ENCODE results near the gene GABBR2. TPM values are rescaled to one million over a fixed set of nuclear protein-coding genes. Genes with fewer than 3 reads are reported as not detected.
"Not testable (repeated sequence)": the region's sequence is repeated elsewhere in the genome, so short reads cannot be mapped to it uniquely, and the experiment has no call there.

GABBR2 gene
- total RNA-seq, 1 donor from 2014 or later = 0.75 TPM

GRCh38 chr9:98275159-98275558 is 433.6 kb downstream of the GABBR2 start:
- TF ChIP-seq, protein P1, sequence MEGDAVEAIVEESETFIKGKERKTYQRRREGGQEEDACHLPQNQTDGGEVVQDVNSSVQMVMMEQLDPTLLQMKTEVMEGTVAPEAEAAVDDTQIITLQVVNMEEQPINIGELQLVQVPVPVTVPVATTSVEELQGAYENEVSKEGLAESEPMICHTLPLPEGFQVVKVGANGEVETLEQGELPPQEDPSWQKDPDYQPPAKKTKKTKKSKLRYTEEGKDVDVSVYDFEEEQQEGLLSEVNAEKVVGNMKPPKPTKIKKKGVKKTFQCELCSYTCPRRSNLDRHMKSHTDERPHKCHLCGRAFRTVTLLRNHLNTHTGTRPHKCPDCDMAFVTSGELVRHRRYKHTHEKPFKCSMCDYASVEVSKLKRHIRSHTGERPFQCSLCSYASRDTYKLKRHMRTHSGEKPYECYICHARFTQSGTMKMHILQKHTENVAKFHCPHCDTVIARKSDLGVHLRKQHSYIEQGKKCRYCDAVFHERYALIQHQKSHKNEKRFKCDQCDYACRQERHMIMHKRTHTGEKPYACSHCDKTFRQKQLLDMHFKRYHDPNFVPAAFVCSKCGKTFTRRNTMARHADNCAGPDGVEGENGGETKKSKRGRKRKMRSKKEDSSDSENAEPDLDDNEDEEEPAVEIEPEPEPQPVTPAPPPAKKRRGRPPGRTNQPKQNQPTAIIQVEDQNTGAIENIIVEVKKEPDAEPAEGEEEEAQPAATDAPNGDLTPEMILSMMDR (conservative IDR thresholded peaks at IDR 0.05; ENCODE audit: low read depth, low read length) = no peak
- DNase-seq (ENCODE audit: low read depth) = no peak
- no peak overlapping the region for H3K4me3 ChIP-seq (ENCODE audit: low read depth, low read length)

DNA sequence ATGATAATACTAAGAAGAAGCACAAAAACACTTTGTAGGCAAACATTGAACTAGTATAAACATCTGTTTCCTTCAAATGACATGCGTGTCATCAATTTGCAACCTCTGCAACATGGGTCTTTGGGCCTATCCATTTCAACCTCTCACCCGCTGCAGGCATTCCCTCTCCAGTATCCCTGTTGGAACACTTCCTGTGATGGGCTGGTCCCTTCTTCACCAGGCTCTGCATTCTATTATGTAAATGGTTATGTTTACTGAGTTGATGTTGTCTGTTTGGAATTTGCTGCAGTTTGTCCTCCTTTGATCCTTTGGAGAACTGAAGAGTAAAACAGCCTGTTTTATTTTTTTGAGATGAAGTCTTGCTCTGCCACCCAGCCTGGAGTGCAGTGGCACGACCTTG is 436.7 kb downstream of the GABBR2 start:
- no peak for DNase-seq (ENCODE audit: low read depth)

GRCh38 chr9:98271479-98271878 is 437.3 kb downstream of the GABBR2 start:
- TF ChIP-seq, protein P1 (conservative IDR thresholded peaks at IDR 0.05; ENCODE audit: low read depth, low read length) = no peak
- no peak for DNase-seq (ENCODE audit: low read depth)
- H3K4me3 ChIP-seq (ENCODE audit: low read depth, low read length) = no peak overlapping the region

More for the DNA sequence above, 436.7 kb downstream of the GABBR2 start:
- no peak overlapping the region for H3K4me3 ChIP-seq (ENCODE audit: low read depth, low read length)
- TF ChIP-seq, protein P1 (conservative IDR thresholded peaks at IDR 0.05; ENCODE audit: low read depth, low read length) = no peak

DNA sequence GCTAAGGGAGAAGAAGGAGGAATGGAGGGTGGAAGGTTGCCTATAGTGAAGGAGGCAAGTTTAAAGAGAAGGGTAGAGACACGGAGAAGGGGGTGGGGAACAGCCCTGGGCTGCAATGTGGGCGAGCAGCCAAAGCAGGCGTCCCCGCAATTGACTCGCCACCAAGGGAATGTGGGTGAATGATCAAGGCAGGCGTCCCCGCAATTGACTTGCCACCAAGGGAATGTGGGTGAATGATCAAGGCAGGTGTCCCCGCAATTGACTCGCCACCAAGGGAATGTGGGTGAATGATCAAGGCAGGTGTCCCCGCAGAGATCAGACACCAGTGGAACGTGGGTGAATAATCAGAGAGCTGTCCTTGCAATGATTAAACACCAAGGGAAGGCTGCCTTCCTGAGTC is 438.5 kb downstream of the GABBR2 start:
- DNase-seq (ENCODE audit: low read depth); H3K4me3 ChIP-seq (ENCODE audit: low read depth, low read length): not testable (repeated sequence)

- H3K4me3 ChIP-seq (ENCODE audit: low read depth, low read length); DNase-seq (ENCODE audit: low read depth): not testable (repeated sequence)
Observed at GRCh38 chr9:98269652-98270051, 439.1 kb downstream of the GABBR2 start.

GRCh38 chr9:98267556-98267955 is 441.2 kb downstream of the GABBR2 start:
- not testable (repeated sequence) for H3K4me3 ChIP-seq (ENCODE audit: low read depth, low read length)

GRCh38 chr9:98264516-98264915 is 444.2 kb downstream of the GABBR2 start:
- H3K4me3 ChIP-seq (ENCODE audit: low read depth, low read length) = no peak overlapping the region
- TF ChIP-seq, protein P1 (conservative IDR thresholded peaks at IDR 0.05; ENCODE audit: low read depth, low read length) = no peak

More at GRCh38 chr9:98267556-98267955, 441.2 kb downstream of the GABBR2 start:
- DNase-seq (ENCODE audit: low read depth) = not testable (repeated sequence)

DNA sequence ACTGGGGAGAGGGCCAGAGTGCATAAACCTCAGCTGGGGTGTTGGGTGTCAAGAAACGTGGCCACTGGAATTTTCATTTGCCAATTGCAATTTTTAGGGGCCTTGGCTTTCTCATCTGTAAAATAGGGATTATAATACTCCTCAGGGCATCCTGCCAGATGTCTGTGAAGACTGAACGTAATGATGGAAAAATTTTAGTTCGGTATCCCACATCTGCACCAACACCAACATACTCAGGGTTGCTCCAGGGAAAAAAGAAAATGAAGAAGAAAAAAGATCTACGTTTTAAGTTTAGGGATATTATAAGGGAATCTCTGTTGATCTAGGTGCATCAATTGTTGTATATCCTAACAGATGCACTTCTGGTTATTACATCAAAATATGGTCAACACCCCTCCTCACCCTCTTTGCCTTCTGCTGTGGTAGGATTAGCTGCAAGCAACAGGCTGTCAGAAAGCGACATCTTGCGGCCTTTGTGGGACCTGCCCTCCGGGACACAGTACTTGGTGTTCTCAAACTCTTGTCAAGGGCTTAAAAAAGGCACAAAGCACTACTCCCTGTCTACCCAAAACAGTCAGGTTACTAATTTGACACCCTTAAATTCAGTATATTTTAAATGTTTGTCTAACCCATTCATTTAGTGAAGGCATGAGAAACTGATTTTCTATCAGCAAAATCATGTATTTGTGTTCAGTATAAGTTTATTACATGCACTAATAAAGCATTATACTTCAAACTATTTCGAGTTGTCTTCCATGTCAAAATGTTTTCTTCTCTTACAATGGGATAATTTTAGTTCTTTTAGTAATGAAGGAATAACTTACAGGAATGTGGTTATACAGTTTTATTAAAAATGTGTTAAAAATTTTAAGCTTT is 445.0 kb downstream of the GABBR2 start:
- H3K4me3 ChIP-seq (ENCODE audit: low read depth, low read length) = no peak overlapping the region
- TF ChIP-seq, protein P1 (conservative IDR thresholded peaks at IDR 0.05; ENCODE audit: low read depth, low read length) = peak; percentile 98
- no peak for DNase-seq (ENCODE audit: low read depth)

More at GRCh38 chr9:98264516-98264915, 444.2 kb downstream of the GABBR2 start:
- DNase-seq (ENCODE audit: low read depth) = no peak
